ENCODE data around the gene CD52. TPM values are rescaled to one million over a fixed set of nuclear protein-coding genes. Genes with fewer than 3 reads are reported as not detected.

The CD52 gene
- total and polyA plus RNA-seq, 2 experiments from 2014 or later = 7.3 TPM; not detected in 1

GRCh38 chr1:26274801-26275425 lies 42.8 kb upstream of the CD52 start:
- Mint-ChIP-seq H3K27ac (peak overlapping the region; percentile 73), H3K4me1 (peaks cover 23% of the 10 kb centered on the region), H3K4me3 (no peak overlapping the region), H3K36me3 (ENCODE audit: low read depth) (peaks cover 82% of the 10 kb centered on the region), H3K27me3 (ENCODE audit: insufficient read depth, low read depth, poor library complexity) (peaks cover 9% of the 10 kb centered on the region), H3K9me3 (no peaks in the 10 kb centered on the region)
- peaks cover 8% of the 10 kb centered on the region for H4K20me1 ChIP-seq (replicated peaks; ENCODE audit: insufficient read depth)
- no peak overlapping the region for H2AFZ ChIP-seq
- H3K79me2 ChIP-seq (replicated peaks; ENCODE audit: insufficient read depth) = no peaks in the 10 kb centered on the region
- H3F3A ChIP-seq (replicated peaks; ENCODE audit: low read depth) = peaks cover 25% of the 10 kb centered on the region
- no peak overlapping the region for H3K4me2 ChIP-seq
- H3K4me3 ChIP-seq = no peak overlapping the region
- no peaks in the 10 kb centered on the region for H3K9me2 ChIP-seq (ENCODE audit: insufficient read depth)
- TF ChIP-seq STAT1 (IDR thresholded peaks at IDR 0.05; ENCODE audit: unreplicated experiment) (no peak), ZNF114 (CRISPR knock-in tag; IDR thresholded peaks at IDR 0.05) (no peak)
- DNase-seq (ENCODE audit: low spot score) (no peak), ATAC-seq (no peak)
- H3K27me3 ChIP-seq (ENCODE audit: insufficient read depth) = no peaks in the 10 kb centered on the region
- H3K4me1 ChIP-seq (ENCODE audit: insufficient read depth) = no peaks in the 10 kb centered on the region; the same call in 1 of the 2 replicates
- peak overlapping the region; percentile 77 for H3K27ac ChIP-seq (ENCODE audit: low read depth)
- peaks cover 43% of the 10 kb centered on the region for H3K36me3 ChIP-seq (ENCODE audit: insufficient read depth)

GRCh38 chr1:26275580-26276431 lies 42.0 kb upstream of the CD52 start:
- H3K4me1 ChIP-seq (ENCODE audit: insufficient read depth) = no peaks in the 10 kb centered on the region; the same call in 1 of the 2 replicates
- Mint-ChIP-seq H3K4me1 (peaks cover 27% of the 10 kb centered on the region), H3K9me3 (no peaks in the 10 kb centered on the region), H3K4me3 (no peak overlapping the region; the same call in 2 of the 3 replicates), H3K27ac (peak overlapping the region; percentile 29), H3K36me3 (ENCODE audit: low read depth) (peaks cover 73% of the 10 kb centered on the region), H3K27me3 (ENCODE audit: insufficient read depth, low read depth, poor library complexity) (peaks cover 14% of the 10 kb centered on the region)
- no peak overlapping the region for H3K4me3 ChIP-seq
- peaks cover under 1% of the 10 kb centered on the region; the same call in 1 of the 2 replicates for H4K20me1 ChIP-seq (replicated peaks; ENCODE audit: insufficient read depth)
- H3K36me3 ChIP-seq (ENCODE audit: insufficient read depth) = peaks cover 34% of the 10 kb centered on the region
- ATAC-seq = peak; percentile 53
- no peak overlapping the region for H2AFZ ChIP-seq
- H3K4me2 ChIP-seq = no peak overlapping the region
- TF ChIP-seq ZNF462 (CRISPR knock-in tag; IDR thresholded peaks at IDR 0.05) = 0 out of 2 replicates have a peak, but pooled peaks have one; percentile 35
- no peak for TF ChIP-seq ETS1 (IDR thresholded peaks at IDR 0.05)
- TF ChIP-seq CTCF (conservative IDR thresholded peaks at IDR 0.05; ENCODE audit: low read depth in 2 of 2) = peak; percentile 81 to 89
- 0 out of 2 replicates have a peak overlapping the region, but pooled peaks have one; percentile 77 for H3K27ac ChIP-seq (ENCODE audit: low read depth)
- no peaks in the 10 kb centered on the region for H3K27me3 ChIP-seq (ENCODE audit: insufficient read depth)
- DNase-seq (ENCODE audit: low spot score) = peak; percentile 96
- no peaks in the 10 kb centered on the region for H3K9me2 ChIP-seq (ENCODE audit: insufficient read depth)
- H3F3A ChIP-seq (replicated peaks; ENCODE audit: low read depth) = peaks cover 23% of the 10 kb centered on the region
- no peaks in the 10 kb centered on the region for H3K79me2 ChIP-seq (replicated peaks; ENCODE audit: insufficient read depth)
